ENCODE results near the gene ZSWIM4. TPM values are rescaled to one million over a fixed set of nuclear protein-coding genes. Genes with fewer than 3 reads are reported as not detected.

The ZSWIM4 gene
- total and polyA plus RNA-seq, 2 of the 13 experiments (the other 11 are each of a cell fraction or from before 2014, with no cell fraction given): 0.33 to 0.86 TPM

- H3K4me1 ChIP-seq (ENCODE audit: insufficient read depth, low read length): no peaks in the 10 kb centered on the region
- H3K27me3 ChIP-seq (ENCODE audit: control insufficient read depth in 1 of 2, insufficient read depth in 2 of 2, low read length in 2 of 2): no peaks in the 10 kb centered on the region; a peak in 1 of 5 replicates
- 59% methylated on average over 2 of the region's 2 CpGs for WGBS (ENCODE audit: low lambda C conversion rate)
- H3K9ac ChIP-seq (ENCODE audit: insufficient read depth, low read depth, low read length): no peak overlapping the region
- BruUV-seq (replicated peaks): no TSS peak
- intact Hi-C loops (cut with micrococcal nuclease; ENCODE audit: unreplicated experiment) (no loop called here), in situ Hi-C loops (cut with HindIII; ENCODE audit: extremely low pct_ligation_motif_present, low pct_unique_long_range_greater_than_20kb) (no loop called here)
- no peak for ATAC-seq
- no peak for DNase-seq (ENCODE audit: low spot score)
- TF ChIP-seq ISL2 (CRISPR knock-in tag; IDR thresholded peaks at IDR 0.05) (no peak), ZNF468 (CRISPR knock-in tag; IDR thresholded peaks at IDR 0.05) (no peak), TCF7 (IDR thresholded peaks at IDR 0.05; ENCODE audit: low read depth) (no peak), MED1 (CRISPR knock-in tag; IDR thresholded peaks at IDR 0.05) (no peak), DBP (CRISPR knock-in tag; IDR thresholded peaks at IDR 0.05; ENCODE audit: not compliant biosample characterization) (no peak), HOXA7 (CRISPR knock-in tag; IDR thresholded peaks at IDR 0.05) (no peak), SOX13 (IDR thresholded peaks at IDR 0.05) (no peak), SOX13 (CRISPR knock-in tag; conservative IDR thresholded peaks at IDR 0.05 in 1 of 2, IDR thresholded peaks at IDR 0.05 in 1 of 2) (no peak), ZFP1 (CRISPR knock-in tag; IDR thresholded peaks at IDR 0.05) (no peak), SKIL (CRISPR knock-in tag; IDR thresholded peaks at IDR 0.05; ENCODE audit: borderline replicate concordance) (no peak), NR2F1 (CRISPR knock-in tag; IDR thresholded peaks at IDR 0.05) (no peak), ZNF75D (CRISPR knock-in tag; IDR thresholded peaks at IDR 0.05; ENCODE audit: borderline replicate concordance) (no peak), FOXO1 (CRISPR knock-in tag; IDR thresholded peaks at IDR 0.05) (no peak), CSRNP1 (CRISPR knock-in tag; IDR thresholded peaks at IDR 0.05) (no peak), TEAD2 (CRISPR knock-in tag; IDR thresholded peaks at IDR 0.05) (no peak), MED8 (CRISPR knock-in tag; IDR thresholded peaks at IDR 0.05; ENCODE audit: insufficient replicate concordance) (no peak), SNRNP70 (IDR thresholded peaks at IDR 0.05; ENCODE audit: low read depth, low read length) (no peak), MTF1 (CRISPR knock-in tag; IDR thresholded peaks at IDR 0.05) (no peak)
- FAIRE-seq: no peak
- no peak overlapping the region for H3K27ac ChIP-seq (ENCODE audit: extremely low read length, insufficient read depth, low read length)
- H4K20me1 ChIP-seq (ENCODE audit: insufficient read depth, low read length): no peaks in the 10 kb centered on the region
- H3K4me3 ChIP-seq (replicated peaks in 1 of 3; ENCODE audit: insufficient read depth in 1 of 3, low read depth in 2 of 3, low read length in 3 of 3): no peak overlapping the region
- CTCF ChIA-PET (ENCODE audit: low intra/inter-chr PET ratio, low total read pairs): no interaction called here
- H3K4me2 ChIP-seq (ENCODE audit: low read depth, low read length): no peak overlapping the region
- no peaks in the 10 kb centered on the region for H3K9me3 ChIP-seq (ENCODE audit: low read length)
- H3K79me2 ChIP-seq (ENCODE audit: insufficient read depth, low read length): no peaks in the 10 kb centered on the region
- no peak overlapping the region for H2AFZ ChIP-seq (ENCODE audit: low read length)
- H3K36me3 ChIP-seq (replicated peaks in 1 of 2; ENCODE audit: control insufficient read depth in 1 of 2, insufficient read depth in 2 of 2, low read length in 2 of 2): no peaks in the 10 kb centered on the region
- POLR2A ChIA-PET: interaction anchor here (0.6 kb wide), 1 partner anchor 34 kb away, joined by 3 read pairs; no protein-coding TSS in a partner anchor
These were observed 28.7 kb downstream of the ZSWIM4 start for GRCh38 chr19:13823901-13824300.
